Left lobe of liver (tissue), 2 donors: ENCODE data around the gene RAI1. TPM values are rescaled to one million over a fixed set of nuclear protein-coding genes. Genes with fewer than 3 reads are reported as not detected.

ENCODE experiments used
- ATAC-seq: fragments of 200-7000 bp; cut with Tn5 transposase; one replicate; pipeline ENCODE4 v1.9.1; 2020; ENCODE audit warnings: mild to moderate bottlenecking, moderate library complexity
- DNase-seq: peaks from one replicate; pipeline ENCODE4 v3.0.0-alpha.2; 2020; ENCODE audit warnings: low spot score
- total RNA-seq: library from RNA; stranded (reverse); gene quantifications from one replicate; pipeline ENCODE4 v1.2.1, GENCODE V29; 2021
- donor health status: DM: no; HTN: no; CAD: no; lungs with moderate emphysema.
- donor health status: DM: no; HTN: yes; CAD: no.

RAI1 gene
- total RNA-seq, 1 donor from 2014 or later, result 7.8 TPM

DNA sequence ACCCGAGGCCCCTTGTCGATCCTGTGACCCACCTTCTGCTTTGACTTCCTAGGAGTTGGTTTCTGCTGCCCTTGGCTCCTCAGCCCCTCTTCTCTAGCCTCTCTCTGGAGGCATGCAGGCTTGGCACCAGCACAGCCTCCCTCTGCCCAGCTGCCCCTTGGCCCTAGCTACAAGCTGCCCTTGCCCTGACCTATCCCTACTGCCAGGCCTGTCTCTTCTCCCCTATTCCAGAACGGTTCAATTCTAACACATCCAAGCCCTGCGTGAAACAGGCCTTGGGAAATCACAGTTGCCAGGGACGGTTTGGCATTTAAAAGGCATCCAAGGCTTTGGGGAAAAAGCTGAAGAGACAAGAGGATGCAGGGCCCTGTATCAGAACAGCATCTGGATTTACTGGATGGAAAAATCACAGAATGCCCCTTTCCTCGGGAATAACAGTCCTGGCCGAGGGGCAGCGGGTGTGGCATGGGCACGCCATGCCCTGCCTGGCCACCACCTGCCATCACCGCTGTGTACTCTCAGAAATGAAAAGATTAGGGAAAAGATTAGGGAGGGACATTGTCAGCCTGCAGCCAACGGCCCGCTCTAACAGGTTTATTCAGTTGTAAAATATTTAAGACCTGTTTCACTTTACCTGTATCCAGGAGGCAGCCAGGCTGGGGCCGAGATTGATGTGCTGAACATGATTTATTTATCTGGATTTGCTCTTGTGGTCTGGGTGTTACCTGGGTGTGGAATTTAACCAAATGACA lies 15.8 kb downstream of the RAI1 start:
- DNase-seq (peak; percentile 84), ATAC-seq (peak; percentile 71)

DNA sequence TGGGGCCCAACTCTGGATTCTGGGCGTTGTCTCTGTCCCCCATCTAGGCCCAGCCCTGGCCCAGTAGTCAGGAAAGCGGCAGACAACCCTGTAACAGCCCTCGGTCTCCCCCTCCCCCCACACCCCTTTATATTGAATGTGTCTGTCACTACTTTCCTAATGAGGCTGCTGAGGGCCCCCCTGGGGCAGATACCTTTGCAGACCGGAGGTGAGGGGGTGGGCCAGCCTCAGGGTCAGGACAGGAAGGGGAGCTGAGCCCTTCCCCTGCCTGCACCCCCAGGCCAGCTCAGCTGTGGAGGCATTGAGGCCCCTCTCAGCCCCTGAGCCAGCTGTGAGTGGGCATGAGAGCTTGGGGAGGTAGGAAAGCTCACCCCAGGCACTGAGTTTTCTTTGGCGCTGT lies 17.1 kb downstream of the RAI1 start:
- DNase-seq (no peak), ATAC-seq (no peak)

DNA sequence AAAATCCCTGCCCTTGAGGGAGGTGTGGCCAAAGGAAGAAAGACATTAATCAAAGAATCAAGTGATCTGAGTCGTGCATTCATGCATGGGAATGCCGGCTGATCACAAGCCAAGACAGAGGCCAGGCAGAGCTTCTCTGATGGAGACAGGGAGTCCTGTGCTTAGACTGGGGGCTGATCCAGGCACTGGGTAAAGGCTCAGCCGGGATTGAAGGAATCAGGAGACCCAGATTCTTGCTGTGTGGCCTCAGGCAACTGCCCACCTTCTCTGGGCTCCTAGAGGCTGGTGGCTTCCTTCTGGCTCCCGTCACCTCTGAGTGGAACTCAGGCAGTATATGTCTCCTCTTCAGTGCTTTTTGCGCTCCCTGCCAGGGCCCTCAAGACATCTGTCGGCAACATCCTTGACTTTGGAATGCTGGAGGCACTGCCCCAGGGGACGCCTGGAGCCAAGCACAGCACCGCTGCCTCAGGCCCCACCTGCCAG lies 17.7 kb downstream of the RAI1 start:
- no peak for ATAC-seq
- DNase-seq, result no peak

DNA sequence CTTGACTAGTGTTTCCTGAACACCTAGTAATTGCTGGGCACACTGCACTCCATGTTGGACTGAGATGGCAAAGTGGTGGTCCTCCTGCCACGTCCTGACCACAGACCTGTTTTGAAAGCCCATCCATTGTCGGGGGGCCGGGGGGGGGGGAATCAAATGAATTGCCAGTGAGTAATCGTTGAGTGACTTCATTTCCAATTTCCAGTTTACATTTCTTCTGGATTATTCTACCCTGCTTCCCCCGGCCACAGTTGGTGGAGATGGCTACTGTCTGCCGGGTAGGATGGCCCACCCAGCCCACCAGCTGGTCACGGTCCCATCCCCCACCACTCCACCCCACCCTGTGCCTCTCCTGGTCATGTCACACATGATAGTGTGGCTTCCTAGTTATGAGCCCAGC lies 18.2 kb downstream of the RAI1 start:
- DNase-seq (no peak), ATAC-seq (no peak)

DNA sequence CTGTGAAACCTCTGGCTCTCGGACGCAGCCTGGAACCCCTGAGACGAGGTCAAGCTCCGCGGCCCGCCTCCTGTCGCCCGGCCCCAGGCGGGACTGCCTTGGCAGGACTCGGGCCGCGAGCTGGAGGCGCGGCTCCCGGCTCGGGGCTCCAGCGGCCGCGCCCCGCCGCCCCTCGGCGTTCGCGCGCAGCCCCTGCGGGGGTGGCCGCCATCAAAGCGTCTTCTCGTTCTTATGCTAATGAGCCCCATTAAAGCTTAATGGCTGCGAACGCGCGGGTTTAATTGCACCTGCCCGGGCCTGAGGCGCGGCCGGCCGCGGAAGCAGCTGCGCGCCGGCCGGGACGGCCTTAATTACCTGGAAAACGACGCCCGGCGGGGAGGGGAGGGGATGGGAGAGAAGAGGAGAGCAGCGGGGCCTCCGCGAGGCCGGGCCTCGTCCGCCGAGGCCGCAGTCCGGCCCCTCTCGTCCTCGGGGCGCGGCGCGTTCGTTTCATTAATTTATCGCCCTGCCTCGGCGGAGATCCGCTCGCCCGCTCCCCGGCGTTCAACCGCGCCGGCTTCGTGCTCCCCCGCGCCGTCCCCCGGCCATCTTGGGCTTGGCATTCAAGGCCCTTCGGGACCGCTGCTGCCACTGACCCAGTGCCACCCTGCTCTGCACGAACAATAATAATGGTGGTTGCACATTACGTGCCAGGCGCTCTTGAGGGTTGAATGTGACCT lies 19.2 kb downstream of the RAI1 start:
- ATAC-seq, result no peak

DNA sequence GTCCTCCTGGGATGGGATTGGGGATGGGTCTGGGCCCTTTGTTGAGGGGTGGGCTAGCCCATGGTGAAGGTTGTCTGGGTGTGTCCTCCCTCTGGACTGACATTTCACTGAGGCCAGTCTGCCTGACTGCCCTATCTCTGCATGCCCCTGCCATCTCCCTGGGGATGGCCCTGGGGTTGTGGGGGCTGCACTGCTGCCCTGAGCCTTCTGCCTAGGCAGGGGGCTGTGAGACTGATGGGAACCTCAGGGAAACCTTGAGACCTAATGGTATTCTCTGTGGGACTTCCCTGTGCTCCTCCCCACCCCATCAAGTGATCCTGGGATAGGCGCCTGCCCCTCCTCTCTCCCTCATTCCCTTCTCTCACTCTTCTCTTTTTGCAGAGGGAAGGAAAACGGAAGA lies 19.9 kb downstream of the RAI1 start:
- no peak for DNase-seq
- ATAC-seq, result no peak

More for the DNA sequence above, 19.2 kb downstream of the RAI1 start:
- no peak for DNase-seq

DNA sequence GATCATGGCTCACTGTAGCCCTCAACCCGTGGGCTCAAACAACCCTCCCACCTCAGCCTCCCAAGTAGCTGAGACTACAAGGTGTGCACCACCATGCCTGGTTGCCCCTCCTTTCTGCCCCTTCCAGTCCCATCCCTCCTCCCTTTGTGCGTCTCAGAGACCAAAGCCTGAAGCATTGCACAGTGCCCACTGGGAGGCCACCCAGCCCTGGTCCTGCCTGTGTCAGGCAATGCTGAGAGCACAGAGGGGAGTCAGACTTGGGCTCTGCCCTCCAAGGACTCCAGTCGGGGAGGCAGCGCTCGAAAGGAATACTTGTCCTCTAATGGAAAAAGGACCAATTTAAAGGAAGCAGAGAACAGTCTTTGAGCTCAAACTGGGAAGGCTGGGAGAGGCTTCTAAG lies 20.4 kb downstream of the RAI1 start:
- ATAC-seq, result no peak

DNA sequence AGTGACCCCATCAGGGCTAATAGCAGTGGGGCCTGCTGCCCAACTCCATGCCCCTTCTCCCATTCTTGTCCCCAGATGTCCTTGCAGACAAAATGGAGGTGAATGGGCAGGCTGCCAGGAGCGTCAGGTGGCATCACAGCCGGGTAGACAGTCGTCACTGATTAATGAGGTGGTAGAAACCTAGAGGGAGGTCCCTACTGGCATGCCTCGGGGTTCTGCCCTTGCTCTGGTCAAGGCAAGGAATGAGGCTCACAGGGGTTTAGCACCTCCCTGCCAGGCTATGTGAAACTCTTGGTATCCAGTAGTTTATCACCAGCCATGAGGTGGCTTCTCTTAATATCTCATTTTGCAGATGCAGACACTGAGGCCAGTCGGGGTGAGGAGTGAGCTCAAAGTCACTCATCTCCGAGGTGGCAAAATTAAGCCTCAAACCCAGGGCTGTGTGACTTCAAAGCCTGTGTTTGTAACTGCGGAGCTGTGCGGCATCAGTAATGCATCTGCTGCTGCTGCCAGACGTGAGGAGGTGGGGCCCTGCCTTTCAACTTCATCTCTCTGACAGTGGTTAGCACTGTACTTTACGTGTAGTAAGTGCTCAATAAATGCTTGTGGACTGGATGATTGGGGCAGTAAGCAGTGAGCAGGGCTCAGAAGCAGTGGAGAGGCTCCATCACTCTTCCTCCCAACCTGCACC lies 21.3 kb downstream of the RAI1 start:
- no peak for ATAC-seq
- no peak for DNase-seq

More for the DNA sequence above, 20.4 kb downstream of the RAI1 start:
- DNase-seq, result no peak

DNA sequence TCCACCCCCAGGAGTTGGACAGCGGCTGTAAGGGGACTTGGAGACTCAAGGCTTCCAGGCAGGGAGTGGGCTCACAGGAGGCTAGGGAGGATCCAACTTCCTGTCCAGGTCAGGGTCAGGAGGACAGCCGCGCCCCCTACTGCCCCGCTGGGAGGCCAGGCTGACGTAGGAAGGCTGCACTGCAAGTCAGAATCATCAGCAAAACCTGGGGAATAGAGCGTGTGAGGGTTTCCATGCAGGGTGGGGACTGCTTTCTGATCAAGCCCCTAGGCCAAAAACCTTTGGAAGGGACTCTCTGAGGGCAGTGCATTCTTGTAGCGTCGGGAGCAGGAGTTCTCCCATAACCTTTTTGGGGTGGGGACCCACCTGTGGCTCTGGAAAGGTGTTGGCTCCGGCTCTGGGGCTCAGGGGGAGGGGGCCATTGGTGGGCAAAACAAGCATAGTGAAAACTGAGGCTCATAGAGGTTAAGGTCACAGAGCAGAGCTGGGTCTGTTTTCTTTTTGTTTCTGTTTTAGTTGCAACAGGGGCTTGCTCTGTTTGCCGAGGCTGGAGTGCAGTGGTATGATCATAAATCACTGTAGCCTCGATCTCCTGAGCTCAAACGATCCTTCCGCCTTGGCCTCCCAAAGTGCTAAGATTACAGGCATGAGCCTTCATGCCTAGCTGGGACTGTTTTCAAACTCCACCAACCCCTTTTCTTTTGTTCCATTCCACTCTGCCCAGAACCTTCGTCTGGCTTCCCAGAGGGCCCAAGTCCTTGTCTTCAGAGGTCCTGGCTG lies 22.1 kb downstream of the RAI1 start:
- DNase-seq, result no peak

DNA sequence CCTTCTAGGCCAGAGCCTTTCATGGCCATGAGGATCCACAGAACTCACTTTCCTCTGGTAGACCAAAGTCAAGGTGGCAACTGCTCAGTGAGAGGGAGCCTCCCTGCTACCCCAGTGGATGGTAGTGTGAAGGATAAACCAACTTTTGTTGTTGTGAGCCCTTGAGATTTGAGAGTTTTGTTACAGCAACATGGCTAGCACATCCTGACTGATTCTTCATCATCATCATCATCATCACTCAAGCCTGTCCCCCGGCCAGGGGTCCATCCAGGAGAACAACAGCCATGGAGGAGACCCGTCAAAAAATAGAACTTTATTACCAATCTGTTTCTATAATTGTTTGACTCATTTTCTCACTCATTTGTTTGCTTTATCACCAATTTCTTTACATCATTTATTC lies 23.7 kb downstream of the RAI1 start:
- ATAC-seq, result no peak
- no peak for DNase-seq

More for the DNA sequence above, 22.1 kb downstream of the RAI1 start:
- peak; percentile 10 for ATAC-seq

DNA sequence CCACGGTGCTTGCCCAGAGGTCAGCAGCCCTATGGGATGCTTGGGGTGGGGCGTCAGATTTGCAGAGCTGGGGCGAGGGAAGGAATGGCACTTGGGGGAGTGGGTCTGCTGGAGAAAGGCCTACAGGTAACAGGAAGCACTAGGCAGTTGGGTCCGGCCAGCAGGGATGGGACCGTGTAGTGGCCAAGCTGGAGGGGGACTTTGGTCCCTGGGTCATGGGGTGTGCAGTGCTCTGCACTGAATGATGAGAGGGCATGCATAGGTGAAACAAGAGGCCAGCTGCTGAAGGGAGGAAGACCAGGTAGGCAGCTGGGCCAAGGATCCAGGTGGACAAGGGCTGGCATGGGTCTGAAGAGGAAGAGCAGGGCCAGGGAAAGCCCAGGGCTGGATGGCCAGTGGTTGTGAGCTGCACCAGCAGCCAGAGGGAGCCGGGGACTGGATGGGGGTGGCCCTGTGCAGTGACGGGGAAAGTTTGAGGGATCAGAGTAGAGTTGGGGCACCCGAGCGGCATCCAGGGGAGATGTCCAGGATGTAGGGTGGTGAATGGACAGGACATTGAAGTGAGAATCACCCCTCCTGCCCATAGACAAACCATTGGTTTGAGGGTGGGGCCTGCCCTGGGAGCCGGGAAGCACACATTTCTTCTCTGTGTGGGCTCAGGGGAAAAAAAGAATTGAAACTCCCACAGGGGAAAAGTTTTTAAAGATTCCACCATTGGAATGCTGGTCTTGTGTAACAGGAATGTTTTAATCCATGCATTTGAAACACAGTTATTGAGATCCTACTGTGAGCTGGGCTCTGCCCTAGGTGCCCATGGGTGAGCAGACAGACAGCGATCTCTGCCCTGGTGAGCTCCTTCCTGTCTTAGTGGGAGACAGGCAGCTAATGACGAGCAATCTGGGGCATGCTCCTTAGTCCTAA lies 25.1 kb downstream of the RAI1 start:
- peak; percentile 84 for ATAC-seq
- DNase-seq, result peak; percentile 67

DNA sequence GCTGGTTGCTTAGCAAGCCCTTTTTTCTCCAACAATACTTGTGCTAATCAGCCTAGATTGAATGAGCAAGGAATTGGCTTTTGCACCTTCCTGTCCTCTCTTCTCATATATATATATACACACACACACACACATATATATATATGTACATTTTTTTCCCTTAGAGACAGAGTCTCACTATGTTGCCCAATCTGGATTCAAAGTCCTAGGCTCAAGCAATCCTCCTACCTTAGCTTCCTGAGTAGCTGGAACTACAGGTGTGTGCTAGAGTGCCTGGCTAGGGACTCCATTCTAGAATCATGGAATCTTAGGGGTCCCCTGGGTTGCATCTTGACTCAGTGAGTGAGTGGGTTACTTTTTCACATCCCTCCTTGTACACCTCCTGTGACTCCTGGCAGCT lies 27.0 kb downstream of the RAI1 start:
- ATAC-seq (no peak), DNase-seq (no peak)

DNA sequence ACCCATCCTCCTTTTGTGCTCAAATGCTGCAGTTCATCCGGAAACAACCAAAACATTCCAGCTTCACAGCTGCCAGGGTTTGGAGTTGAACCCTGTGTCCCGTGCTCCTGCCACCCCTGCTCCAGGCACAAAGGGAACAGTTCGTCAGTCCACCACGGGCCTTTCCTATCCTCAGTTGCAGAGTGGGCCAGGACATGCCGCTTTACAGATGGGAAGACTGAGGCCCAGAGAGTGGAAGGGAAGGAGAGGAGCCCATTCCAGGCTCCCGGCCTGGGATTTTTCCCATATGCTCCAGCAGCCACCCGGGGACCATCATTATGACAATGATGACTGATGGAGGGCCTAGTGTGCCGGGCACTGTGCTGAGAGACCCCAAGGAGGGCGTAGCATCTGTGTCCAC lies 27.6 kb downstream of the RAI1 start:
- ATAC-seq (no peak), DNase-seq (no peak)

DNA sequence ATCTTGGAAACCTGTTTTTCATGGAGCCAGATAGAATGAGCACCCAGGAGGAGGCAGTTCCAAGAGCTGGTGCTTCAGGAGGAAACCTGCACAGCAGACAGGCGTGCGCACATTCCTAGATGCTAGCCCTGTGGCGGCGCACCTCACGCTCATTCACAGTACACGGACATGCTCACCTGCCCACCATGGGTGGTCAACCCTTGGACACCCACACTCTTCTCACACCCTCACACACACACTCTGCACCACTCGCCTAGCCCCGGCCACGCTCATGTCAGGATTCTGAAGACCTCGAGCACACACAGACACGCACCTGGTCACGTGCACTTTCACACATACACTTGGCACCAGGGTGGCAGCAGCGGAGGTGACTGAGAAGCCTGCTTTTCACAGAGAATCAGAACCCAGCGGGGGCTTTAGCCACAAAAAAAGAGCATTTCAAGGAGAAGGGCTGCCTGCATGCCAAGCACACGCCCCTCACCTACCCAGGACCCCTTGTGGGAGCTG lies 28.6 kb downstream of the RAI1 start:
- ATAC-seq (no peak), DNase-seq (no peak)

DNA sequence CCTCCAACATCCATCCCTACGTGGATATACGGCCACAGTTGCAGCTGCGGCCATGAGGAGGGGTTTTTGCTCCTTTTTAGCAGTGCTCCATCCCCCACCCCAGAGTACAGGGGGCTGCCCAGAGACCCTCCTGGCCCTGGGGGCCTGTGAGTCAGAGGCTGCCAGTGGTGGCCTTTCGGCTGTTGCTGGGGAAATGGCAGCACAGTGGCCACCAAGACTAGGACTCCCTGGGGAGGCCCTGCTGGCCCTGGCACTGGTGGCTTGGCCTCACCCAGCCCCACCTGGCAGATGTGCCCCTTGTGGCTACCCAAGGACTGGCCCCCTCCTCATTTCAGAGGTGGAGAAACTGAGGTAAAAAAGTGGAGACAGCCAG lies 29.1 kb downstream of the RAI1 start:
- DNase-seq (no peak), ATAC-seq (no peak)

DNA sequence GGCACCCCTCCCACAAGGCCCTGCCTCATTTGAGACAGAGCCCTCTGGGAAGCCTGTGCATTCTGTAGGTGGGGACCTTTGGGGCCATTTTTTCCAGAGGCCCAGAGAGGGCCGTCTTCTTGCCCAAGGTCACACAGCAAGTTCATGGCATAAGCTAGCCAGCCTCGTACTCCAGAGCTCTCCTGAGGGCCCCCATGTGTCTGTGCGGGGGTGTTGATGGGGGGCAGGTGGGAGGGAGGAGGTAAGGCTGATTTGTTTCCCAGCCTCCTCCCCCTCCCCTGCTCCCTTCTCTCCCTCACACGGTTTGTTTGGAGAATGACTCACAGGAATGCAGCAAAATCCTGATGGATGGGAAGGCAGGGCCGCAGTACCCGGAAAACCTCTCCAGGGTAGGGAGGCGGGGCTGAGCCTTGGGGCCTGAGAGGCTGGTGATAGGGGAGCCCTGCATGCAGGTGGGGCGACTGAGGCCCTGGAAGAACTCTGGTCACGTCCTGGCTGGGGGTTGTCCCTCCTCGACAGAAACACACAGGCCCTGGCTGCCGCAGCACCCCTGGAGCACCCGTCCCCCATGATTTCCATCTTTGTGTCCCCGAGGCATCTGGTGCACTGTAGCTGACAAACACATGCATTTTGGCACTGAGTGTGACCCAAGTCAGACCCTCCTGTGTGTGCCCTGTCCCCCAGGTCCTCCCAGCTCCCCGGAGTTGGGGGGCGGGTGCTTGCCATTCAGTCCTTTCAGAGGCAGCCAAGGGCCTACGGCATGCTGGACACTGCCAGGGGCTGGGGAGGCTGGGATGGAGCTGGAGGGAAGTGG lies 29.7 kb downstream of the RAI1 start:
- no peak for DNase-seq
- ATAC-seq, result peak; percentile 9

DNA sequence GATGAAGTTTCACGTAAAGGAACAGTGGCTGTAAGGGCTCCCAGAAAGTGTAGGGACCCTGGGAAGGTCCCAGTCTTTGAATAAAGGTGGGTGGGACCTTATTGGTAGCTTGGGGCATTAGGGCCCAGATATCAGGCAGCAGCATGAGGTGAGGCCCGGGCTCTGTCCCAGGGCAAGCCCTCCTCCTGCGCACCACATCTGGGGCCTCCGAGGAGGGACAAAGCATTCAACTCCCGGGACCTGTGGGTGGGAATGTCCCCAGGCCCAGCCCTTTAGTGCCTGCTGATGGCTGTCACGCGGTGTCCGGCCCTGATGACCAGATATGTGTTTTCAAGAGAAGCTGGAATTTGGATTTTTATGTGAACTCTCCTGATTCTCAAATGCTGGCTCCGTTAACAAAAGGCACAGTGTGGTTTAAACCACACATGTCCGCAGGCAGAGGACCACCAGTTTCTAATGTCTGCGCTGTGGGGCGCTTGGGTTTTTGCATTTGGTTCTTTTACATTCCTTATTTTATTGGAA lies 30.4 kb downstream of the RAI1 start:
- DNase-seq (no peak), ATAC-seq (no peak)

DNA sequence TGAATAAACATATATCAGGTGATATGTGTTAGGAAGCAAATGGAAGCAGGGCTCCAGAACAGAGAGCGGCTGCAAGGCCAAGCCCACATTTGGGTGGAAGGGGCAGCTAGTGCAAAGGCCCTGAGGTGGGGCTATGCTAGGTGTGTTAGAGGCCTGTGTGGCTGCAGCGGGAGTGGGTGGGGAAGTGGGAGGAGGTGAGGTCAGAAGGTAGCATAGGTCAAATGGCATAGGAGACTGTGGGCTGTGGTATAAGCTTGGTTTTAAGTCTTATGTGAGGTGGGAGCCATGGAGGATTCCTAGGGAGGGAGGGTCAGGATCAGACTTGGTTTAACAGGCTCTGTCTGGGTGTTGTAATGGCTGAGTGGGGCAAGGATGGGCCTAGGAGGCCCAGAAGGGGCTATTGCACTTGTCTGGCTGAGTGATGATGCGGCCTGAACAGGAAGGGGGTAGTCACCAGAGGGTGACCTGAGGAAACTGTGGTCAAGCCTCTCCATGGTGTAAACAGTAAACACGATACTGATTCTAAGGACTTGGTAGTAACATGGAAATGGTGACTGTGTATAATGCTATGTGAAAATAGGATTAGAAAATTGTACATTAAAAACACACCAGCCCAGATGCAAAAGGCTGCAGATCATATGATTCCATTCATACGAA lies 31.1 kb downstream of the RAI1 start:
- DNase-seq, result no peak
- ATAC-seq, result no peak
